Hepatocyte (in vitro differentiated cells): ENCODE data around the gene AKT2. TPM values are rescaled to one million over a fixed set of nuclear protein-coding genes. Genes with fewer than 3 reads are reported as not detected.

Experiments
- DNase-seq: peaks from one replicate; pipeline ENCODE4 v3.0.0-alpha.2; 2016; ENCODE audit warnings: low spot score
- H2AFZ ChIP-seq: fragments of 200-600 bp; sonication (generic); 2 replicates; pipeline ENCODE4 v1.6.0; 2016; ENCODE audit warnings: antibody characterized with exemption, mild to moderate bottlenecking
- H3K27ac ChIP-seq: fragments of 200-600 bp; sonication (generic); 2 replicates; pipeline ENCODE4 v1.5.1; 2016; ENCODE audit warnings: mild to moderate bottlenecking
- H3K27me3 ChIP-seq: fragments of 200-600 bp; sonication (generic); 2 replicates; pipeline ENCODE4 v1.6.1; 2016
- H3K36me3 ChIP-seq: fragments of 200-600 bp; sonication (generic); replicated peaks from 2 replicates; pipeline ENCODE4 v1.5.1; 2016; ENCODE audit warnings: low read depth; ENCODE audit not compliant: insufficient read depth
- H3K4me1 ChIP-seq: fragments of 200-600 bp; sonication (generic); 2 replicates; pipeline ENCODE4 v1.5.1; 2016; ENCODE audit warnings: mild to moderate bottlenecking, moderate library complexity; ENCODE audit not compliant: insufficient read depth
- H3K4me2 ChIP-seq: fragments of 200-600 bp; sonication (generic); 2 replicates; pipeline ENCODE4 v1.6.0; 2016
- H3K4me3 ChIP-seq: fragments of 200-600 bp; sonication (generic); 2 replicates; pipeline ENCODE4 v1.5.1; 2016; ENCODE audit warnings: mild to moderate bottlenecking
- H3K79me2 ChIP-seq: fragments of 200-600 bp; sonication (generic); 2 replicates; pipeline ENCODE4 v1.6.0; 2017; ENCODE audit warnings: mild to moderate bottlenecking
- H3K9me2 ChIP-seq: fragments of 200-600 bp; sonication (generic); replicated peaks from 2 replicates; pipeline ENCODE4 v1.6.0; 2017; ENCODE audit warnings: mild to moderate bottlenecking; ENCODE audit not compliant: insufficient read depth
- H3K9me3 ChIP-seq: fragments of 200-600 bp; sonication (generic); 2 replicates; pipeline ENCODE4 v1.5.1; 2016; ENCODE audit warnings: low read depth, mild to moderate bottlenecking
- H4K20me1 ChIP-seq: fragments of 200-600 bp; sonication (generic); 2 replicates; pipeline ENCODE4 v1.6.0; 2016; ENCODE audit warnings: mild to moderate bottlenecking; ENCODE audit not compliant: insufficient read depth, poor library complexity, severe bottlenecking
- CTCF ChIP-seq: fragments of 200-600 bp; sonication (generic); IDR thresholded peaks from 2 replicates; pipeline ENCODE4 v1.5.1; 2016; ENCODE audit warnings: antibody characterized with exemption, mild to moderate bottlenecking; ENCODE audit not compliant: poor library complexity
- EZH2 ChIP-seq: fragments of 200-600 bp; sonication (generic); IDR thresholded peaks from 2 replicates; pipeline ENCODE4 v1.6.1; 2016; ENCODE audit warnings: antibody characterized with exemption, mild to moderate bottlenecking, borderline replicate concordance
- EZH2phosphoT487 ChIP-seq: fragments of 200-600 bp; sonication (generic); IDR thresholded peaks from one replicate; pipeline ENCODE4 v1.6.1; 2018; ENCODE audit warnings: antibody characterized with exemption, mild to moderate bottlenecking, low read depth, moderate library complexity; ENCODE audit not compliant: unreplicated experiment, severe bottlenecking
- WGBS: methylation state at CpG from one replicate; pipeline ENCODE4 v1.1.6; 2016; ENCODE audit warnings: low lambda C conversion rate; ENCODE audit errors: missing lambda C conversion rate; 5-methylcytosine and 5-hydroxymethylcytosine counted together
- polyA plus RNA-seq: library from polyadenylated mRNA; unstranded; fragments of >200 nt; fragmentation: Nextera tagmentation; extraction: Ambion mirVana; gene quantifications from 2 replicates; pipeline ENCODE4 v1.2.1, GENCODE V29; 2016
- total RNA-seq: library from RNA; depleted of rRNA; stranded (reverse); fragments of >200 nt; gene quantifications from 2 replicates; pipeline ENCODE4 v1.2.3, GENCODE V29; 2014

Gene AKT2
- total and polyA plus RNA-seq, 2 experiments from 2014 or later = 54.9 to 106 TPM

GRCh38 chr19:40208602-40209001, 76.5 kb downstream of the AKT2 start:
- H3K27ac ChIP-seq = no peak overlapping the region
- no peak overlapping the region for H3K4me3 ChIP-seq
- TF ChIP-seq EZH2phosphoT487 (no peak), EZH2 (no peak), CTCF (no peak)
- H3K9me3 ChIP-seq = no peaks in the 10 kb centered on the region
- 95% methylated on average over 5 of the region's 5 CpGs for WGBS
- H3K79me2 ChIP-seq = no peaks in the 10 kb centered on the region
- H3K36me3 ChIP-seq = no peaks in the 10 kb centered on the region
- no peaks in the 10 kb centered on the region for H4K20me1 ChIP-seq
- no peaks in the 10 kb centered on the region for H3K9me2 ChIP-seq
- H3K4me1 ChIP-seq = no peaks in the 10 kb centered on the region
- no peak overlapping the region for H2AFZ ChIP-seq
- DNase-seq = no peak
- H3K4me2 ChIP-seq = no peak overlapping the region
- no peaks in the 10 kb centered on the region for H3K27me3 ChIP-seq

- H3K79me2 ChIP-seq = no peaks in the 10 kb centered on the region
- no peak overlapping the region for H3K4me3 ChIP-seq
- no peaks in the 10 kb centered on the region for H3K9me2 ChIP-seq
- TF ChIP-seq EZH2phosphoT487 = no peak
- no peak for TF ChIP-seq CTCF
- TF ChIP-seq EZH2 = no peak
- no peaks in the 10 kb centered on the region for H3K36me3 ChIP-seq
- no peak overlapping the region for H2AFZ ChIP-seq
- DNase-seq = no peak
- 93% methylated on average over 20 of the region's 21 CpGs for WGBS
- no peak overlapping the region for H3K4me2 ChIP-seq
- H3K9me3 ChIP-seq = no peaks in the 10 kb centered on the region
- H3K27ac ChIP-seq = no peak overlapping the region
- no peaks in the 10 kb centered on the region for H4K20me1 ChIP-seq
- H3K4me1 ChIP-seq = no peaks in the 10 kb centered on the region
- H3K27me3 ChIP-seq = no peaks in the 10 kb centered on the region
Measured at GRCh38 chr19:40205760-40206159, 79.4 kb downstream of the AKT2 start.

GRCh38 chr19:40204381-40204780, 80.8 kb downstream of the AKT2 start:
- no peaks in the 10 kb centered on the region for H4K20me1 ChIP-seq
- H3K4me1 ChIP-seq = no peaks in the 10 kb centered on the region
- no peaks in the 10 kb centered on the region for H3K27me3 ChIP-seq
- no peaks in the 10 kb centered on the region for H3K36me3 ChIP-seq
- H3K9me3 ChIP-seq = no peaks in the 10 kb centered on the region
- WGBS = 93% methylated on average over 14 of the region's 16 CpGs
- no peaks in the 10 kb centered on the region for H3K9me2 ChIP-seq
- H3K27ac ChIP-seq = no peak overlapping the region
- no peak overlapping the region for H2AFZ ChIP-seq
- TF ChIP-seq EZH2phosphoT487 (no peak), CTCF (no peak), EZH2 (no peak)
- no peak for DNase-seq
- H3K4me3 ChIP-seq = no peak overlapping the region
- no peak overlapping the region for H3K4me2 ChIP-seq
- H3K79me2 ChIP-seq = no peaks in the 10 kb centered on the region
